Activated naive CD4-positive, alpha-beta T cell treated with anti-CD3 and anti-CD28 coated beads, Interleukin-2, amount 10 ng/mL, durations not matched to agents 7 days and 5 days (primary cell): ENCODE data around the gene CD53.
A peak's percentile ranks its signal among the peaks of the same experiment; 100 is the strongest.
"Not testable (repeated sequence)": the region's sequence is repeated elsewhere in the genome, so short reads cannot be mapped to it uniquely, and the experiment has no call there.

Experiments used
- CTCF ChIA-PET: fragments of 350-600 bp; sonication (Branson Sonifier 250); formaldehyde crosslinking; loops from one replicate; lab custom pipeline; 2021; ENCODE audit warnings: antibody characterized with exemption; lab: Charles Lee
- DNase-seq: peaks from one replicate; pipeline ENCODE4 v3.0.0-alpha.2; 2020
- H3K27ac Mint-ChIP-seq: one replicate; pipeline ENCODE4 v1.8.0; 2021; ENCODE audit warnings: mild to moderate bottlenecking, moderate library complexity, mixed read lengths
- H3K27me3 Mint-ChIP-seq: one replicate; pipeline ENCODE4 v1.8.0; 2021; ENCODE audit warnings: mild to moderate bottlenecking, mixed read lengths
- H3K36me3 Mint-ChIP-seq: one replicate; pipeline ENCODE4 v1.8.0; 2021; ENCODE audit warnings: mixed read lengths
- H3K4me1 Mint-ChIP-seq: one replicate; pipeline ENCODE4 v1.8.0; 2021; ENCODE audit warnings: mixed read lengths
- H3K4me3 Mint-ChIP-seq: one replicate; pipeline ENCODE4 v1.8.0; 2021; ENCODE audit warnings: mild to moderate bottlenecking, moderate library complexity, mixed read lengths
- H3K9me3 Mint-ChIP-seq: one replicate; pipeline ENCODE4 v1.8.0; 2021; ENCODE audit warnings: mixed read lengths

Gene CD53

GRCh38 chr1:110861942-110862341 lies 11.0 kb upstream of the CD53 start:
- H3K27ac Mint-ChIP-seq, H3K4me3 Mint-ChIP-seq, H3K27me3 Mint-ChIP-seq, DNase-seq: not testable (repeated sequence)
- H3K9me3 Mint-ChIP-seq = peaks cover 32% of the 10 kb centered on the region
- peaks cover 11% of the 10 kb centered on the region for H3K4me1 Mint-ChIP-seq
- CTCF ChIA-PET = interaction anchor here (1.1 kb wide), 1 partner anchor 10 kb away, joined by 4 read pairs; no protein-coding TSS in a partner anchor
- peaks cover 16% of the 10 kb centered on the region for H3K36me3 Mint-ChIP-seq

- no peak overlapping the region for H3K27ac Mint-ChIP-seq
- peaks cover 9% of the 10 kb centered on the region for H3K4me1 Mint-ChIP-seq
- H3K27me3 Mint-ChIP-seq = no peaks in the 10 kb centered on the region
- H3K4me3 Mint-ChIP-seq = no peak overlapping the region
- DNase-seq = no peak
- CTCF ChIA-PET = interaction anchor here (1.0 kb wide), 1 partner anchor 14 kb away, joined by 3 read pairs; no protein-coding TSS in a partner anchor
- H3K36me3 Mint-ChIP-seq = peaks cover 21% of the 10 kb centered on the region
- peaks cover 43% of the 10 kb centered on the region for H3K9me3 Mint-ChIP-seq
Measured at GRCh38 chr1:110864287-110864686, 8.7 kb upstream of the CD53 start.

DNA sequence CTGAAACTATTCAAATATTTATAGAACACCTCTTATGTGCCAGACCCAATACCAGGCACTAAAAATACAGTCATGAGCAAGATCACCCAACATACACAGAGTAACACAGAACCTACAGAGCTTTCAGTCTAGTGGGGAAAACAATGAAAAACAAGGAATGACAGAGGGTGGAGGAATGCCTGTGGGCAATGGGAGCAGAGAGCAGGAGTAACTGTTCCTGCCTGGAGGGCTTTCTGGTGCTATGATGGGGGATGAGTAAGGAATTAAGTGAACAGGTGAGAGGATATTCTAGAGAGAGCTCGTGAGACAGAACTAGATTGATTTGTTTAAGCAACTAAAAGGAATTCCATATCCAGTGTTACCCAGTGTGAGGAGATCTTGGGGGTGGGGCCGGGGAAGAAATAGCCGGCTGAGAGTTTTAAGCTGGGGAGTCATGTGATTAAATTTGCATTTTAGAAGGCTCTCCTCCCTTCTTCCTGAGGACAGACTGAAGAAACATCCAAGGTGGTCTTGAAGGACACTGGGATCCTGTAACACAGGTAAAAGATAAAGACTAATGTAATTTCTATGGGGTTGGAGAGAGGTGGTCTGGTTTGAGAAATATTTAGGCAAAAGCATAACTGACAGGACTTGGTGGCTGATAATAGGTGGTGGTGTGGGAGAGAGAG lies 2.1 kb upstream of the CD53 start:
- CTCF ChIA-PET = interaction anchor here (0.6 to 2.7 kb wide), 5 partner anchors 14 to 187 kb away, joined by 3 to 11 read pairs (median 3); no protein-coding TSS in a partner anchor
- H3K4me1 Mint-ChIP-seq = peaks cover 27% of the 10 kb centered on the region
- no peak overlapping the region for H3K4me3 Mint-ChIP-seq

GRCh38 chr1:110872366-110872744 lies 593 bp upstream of the CD53 start:
- Mint-ChIP-seq H3K9me3 (peaks cover 8% of the 10 kb centered on the region), H3K4me3 (peak overlapping the region; percentile 93), H3K36me3 (peaks cover 44% of the 10 kb centered on the region), H3K4me1 (peaks cover 34% of the 10 kb centered on the region), H3K27ac (peak overlapping the region; percentile 98), H3K27me3 (no peaks in the 10 kb centered on the region)
- DNase-seq = no peak
- CTCF ChIA-PET = interaction anchor here (1.0 to 2.7 kb wide), 4 partner anchors 10 to 89 kb away, joined by 4 to 11 read pairs (median 4); no protein-coding TSS in a partner anchor

More for the DNA sequence above, 2.1 kb upstream of the CD53 start:
- H3K27ac Mint-ChIP-seq = peak overlapping the region; percentile 56
- no peaks in the 10 kb centered on the region for H3K27me3 Mint-ChIP-seq
- H3K9me3 Mint-ChIP-seq = peaks cover 18% of the 10 kb centered on the region
- peaks cover 45% of the 10 kb centered on the region for H3K36me3 Mint-ChIP-seq
- no peak for DNase-seq

GRCh38 chr1:110873856-110874255 lies 908 bp downstream of the CD53 start:
- Mint-ChIP-seq H3K27ac (peak overlapping the region; percentile 98), H3K4me3 (peak overlapping the region; percentile 93), H3K9me3 (no peaks in the 10 kb centered on the region), H3K4me1 (peaks cover 45% of the 10 kb centered on the region), H3K36me3 (peaks cover 49% of the 10 kb centered on the region), H3K27me3 (no peaks in the 10 kb centered on the region)
- peak; percentile 24 for DNase-seq
- CTCF ChIA-PET = interaction anchor here (0.9 to 1.5 kb wide), 4 partner anchors 17 to 109 kb away, joined by 3 to 8 read pairs (median 4); no protein-coding TSS in a partner anchor

GRCh38 chr1:110874324-110875215 lies 1.6 kb downstream of the CD53 start:
- H3K27ac Mint-ChIP-seq = peak overlapping the region; percentile 98
- H3K4me1 Mint-ChIP-seq = peaks cover 52% of the 10 kb centered on the region
- CTCF ChIA-PET = interaction anchor here (0.8 to 1.5 kb wide), 4 partner anchors 23 to 110 kb away, joined by 3 to 8 read pairs (median 3); no protein-coding TSS in a partner anchor
- peaks cover 53% of the 10 kb centered on the region for H3K36me3 Mint-ChIP-seq
- H3K27me3 Mint-ChIP-seq = no peaks in the 10 kb centered on the region
- H3K4me3 Mint-ChIP-seq = peak overlapping the region; percentile 93
- H3K9me3 Mint-ChIP-seq = no peaks in the 10 kb centered on the region
- peak; percentile 35 for DNase-seq

GRCh38 chr1:110875216-110875731 lies 2.3 kb downstream of the CD53 start:
- Mint-ChIP-seq H3K36me3 (peaks cover 58% of the 10 kb centered on the region), H3K4me3 (peak overlapping the region; percentile 93), H3K27me3 (no peaks in the 10 kb centered on the region), H3K9me3 (no peaks in the 10 kb centered on the region), H3K27ac (peak overlapping the region; percentile 98), H3K4me1 (peaks cover 58% of the 10 kb centered on the region)
- DNase-seq = peak; percentile 61
- CTCF ChIA-PET = interaction anchor here (0.8 to 1.0 kb wide), 2 partner anchors 22 to 87 kb away, joined by 3 read pairs; no protein-coding TSS in a partner anchor

GRCh38 chr1:110876748-110877341 lies 3.9 kb downstream of the CD53 start:
- Mint-ChIP-seq H3K36me3 (peaks cover 66% of the 10 kb centered on the region), H3K27me3 (no peaks in the 10 kb centered on the region), H3K27ac (peak overlapping the region; percentile 71), H3K4me3 (peak overlapping the region; percentile 93), H3K4me1 (peaks cover 59% of the 10 kb centered on the region), H3K9me3 (no peaks in the 10 kb centered on the region)
- DNase-seq = no peak
- CTCF ChIA-PET = no interaction called here

- CTCF ChIA-PET = no interaction called here
- H3K27me3 Mint-ChIP-seq = no peaks in the 10 kb centered on the region
- H3K9me3 Mint-ChIP-seq = no peaks in the 10 kb centered on the region
- peaks cover 70% of the 10 kb centered on the region for H3K36me3 Mint-ChIP-seq
- H3K4me1 Mint-ChIP-seq = peaks cover 58% of the 10 kb centered on the region
- H3K4me3 Mint-ChIP-seq = peak overlapping the region; percentile 93
- DNase-seq = no peak
- peak overlapping the region; percentile 71 for H3K27ac Mint-ChIP-seq
Measured at GRCh38 chr1:110877364-110877763, 4.4 kb downstream of the CD53 start.

GRCh38 chr1:110877776-110878175 lies 4.8 kb downstream of the CD53 start:
- Mint-ChIP-seq H3K4me1 (peaks cover 58% of the 10 kb centered on the region), H3K9me3 (no peaks in the 10 kb centered on the region), H3K27me3 (no peaks in the 10 kb centered on the region), H3K36me3 (peaks cover 73% of the 10 kb centered on the region), H3K4me3 (peak overlapping the region; percentile 93), H3K27ac (peak overlapping the region; percentile 71)
- DNase-seq = no peak
- CTCF ChIA-PET = no interaction called here

DNA sequence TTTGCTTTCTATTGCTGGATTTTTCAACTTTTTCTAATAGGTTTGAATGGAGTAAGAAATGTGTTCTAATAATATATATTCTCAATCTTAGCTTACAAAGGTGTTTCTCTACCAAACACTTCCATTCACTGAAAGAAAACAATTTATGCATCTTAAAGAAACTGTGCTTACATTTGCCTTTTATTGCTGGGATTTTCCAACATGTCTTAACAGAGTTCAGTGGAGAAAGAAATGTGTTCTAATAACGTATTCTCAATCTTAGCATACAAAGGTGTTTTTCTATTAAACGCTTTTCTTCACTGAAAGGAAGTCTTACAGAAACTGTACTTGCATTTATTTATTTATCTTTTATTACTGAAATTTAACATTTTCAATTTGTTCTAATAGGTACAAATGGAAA lies 5.6 kb downstream of the CD53 start:
- H3K27me3 Mint-ChIP-seq = no peaks in the 10 kb centered on the region
- H3K4me1 Mint-ChIP-seq = peaks cover 64% of the 10 kb centered on the region
- no peaks in the 10 kb centered on the region for H3K9me3 Mint-ChIP-seq
- H3K36me3 Mint-ChIP-seq = peaks cover 69% of the 10 kb centered on the region
- no peak for DNase-seq
- no peak overlapping the region for H3K27ac Mint-ChIP-seq
- CTCF ChIA-PET = no interaction called here
- H3K4me3 Mint-ChIP-seq = peak overlapping the region; percentile 43

- CTCF ChIA-PET = interaction anchor here (0.9 to 1.4 kb wide), 2 partner anchors 50 to 205 kb away, joined by 3 read pairs; no protein-coding TSS in a partner anchor
- Mint-ChIP-seq H3K4me1 (peaks cover 67% of the 10 kb centered on the region), H3K9me3 (no peaks in the 10 kb centered on the region), H3K36me3 (peaks cover 68% of the 10 kb centered on the region), H3K4me3 (peak overlapping the region; percentile 74), H3K27ac (peak overlapping the region; percentile 98), H3K27me3 (no peaks in the 10 kb centered on the region)
- DNase-seq = no peak
Measured at GRCh38 chr1:110878993-110879392, 6.0 kb downstream of the CD53 start.

DNA sequence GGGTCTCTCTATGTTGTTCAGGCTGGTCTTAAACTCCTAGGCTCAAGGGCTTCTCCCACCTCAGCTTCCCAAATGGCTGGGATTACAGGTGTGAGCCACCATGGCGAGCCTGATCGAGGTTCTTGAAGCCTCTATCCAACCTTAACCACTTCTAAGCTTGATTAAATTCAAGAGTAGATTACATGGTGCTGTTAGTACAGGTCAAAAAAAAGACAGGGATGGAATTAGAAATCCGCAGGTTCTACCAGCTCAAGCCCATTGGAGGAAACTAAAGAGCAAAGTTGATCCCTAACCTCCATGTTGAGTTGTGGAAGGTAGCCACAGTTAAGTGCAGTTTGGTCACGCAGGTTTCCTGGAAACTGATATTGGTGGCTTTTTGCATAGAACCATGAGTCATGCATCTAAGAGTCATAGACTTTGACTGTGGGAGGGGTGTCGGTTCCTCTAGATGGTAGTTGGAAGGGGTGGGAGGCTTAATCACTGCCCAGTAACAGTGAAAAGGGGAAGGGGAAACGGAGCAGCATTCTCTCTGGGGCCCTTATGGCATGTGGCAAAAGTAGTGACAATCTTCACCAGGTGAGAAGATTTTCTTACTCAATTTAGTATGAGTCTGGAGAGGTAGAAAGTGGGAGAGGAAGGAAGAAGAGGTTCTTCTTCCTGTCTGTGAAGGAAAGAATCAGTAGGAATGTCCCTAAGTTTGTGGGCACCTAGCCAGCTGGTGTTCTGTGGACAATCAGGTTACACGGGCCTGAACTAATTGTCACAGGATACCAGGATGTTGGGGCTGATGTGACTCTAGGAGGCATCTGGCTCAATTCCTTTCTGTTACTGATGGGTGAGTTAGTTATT lies 7.0 kb downstream of the CD53 start:
- Mint-ChIP-seq H3K4me3 (peak overlapping the region; percentile 74), H3K36me3 (peaks cover 66% of the 10 kb centered on the region), H3K4me1 (peaks cover 77% of the 10 kb centered on the region), H3K27ac (peak overlapping the region; percentile 98), H3K9me3 (no peaks in the 10 kb centered on the region), H3K27me3 (no peaks in the 10 kb centered on the region)
- DNase-seq = peak; percentile 69
- CTCF ChIA-PET = interaction anchor here (0.9 to 1.4 kb wide), 2 partner anchors 51 to 206 kb away, joined by 3 read pairs; no protein-coding TSS in a partner anchor
